Thoracic aorta (tissue), 2 donors: ENCODE data around the gene ST3GAL5. TPM values are rescaled to one million over a fixed set of nuclear protein-coding genes. Genes with fewer than 3 reads are reported as not detected.

ENCODE experiments used
- ATAC-seq: fragments of 150-250 bp; one replicate; pipeline ENCODE4 v1.8.0; 2017; ENCODE audit warnings: low read depth; ENCODE audit not compliant: insufficient number of reproducible peaks, low FRiP score
- DNase-seq: peaks from one replicate; pipeline ENCODE4 v3.0.0-alpha.2; 2020; ENCODE audit warnings: low spot score
- H3K27ac ChIP-seq, 2 donors: fragments of 200-600 bp; sonication (generic); 1 replicate in 1 of 2; 2 replicates in 1 of 2; pipeline ENCODE4 v1.5.1; 2016; ENCODE audit warnings: mild to moderate bottlenecking in 2 of 2, moderate library complexity in 2 of 2
- H3K27me3 ChIP-seq: fragments of 200-600 bp; sonication (generic); replicated peaks from 2 replicates; pipeline ENCODE4 v1.6.0; 2016; ENCODE audit warnings: mild to moderate bottlenecking; ENCODE audit not compliant: insufficient read depth
- H3K36me3 ChIP-seq: fragments of 200-600 bp; sonication (generic); one replicate; pipeline ENCODE4 v1.5.1; 2016
- H3K4me1 ChIP-seq, 2 donors: fragments of 200-600 bp; sonication (generic); 1 replicate in 1 of 2; 2 replicates in 1 of 2; pipeline versions ENCODE4 v1.5.1 to v1.6.0; 2016; ENCODE audit warnings: low read depth in 2 of 2, mild to moderate bottlenecking in 1 of 2; ENCODE audit not compliant: control insufficient read depth in 1 of 2
- H3K4me3 ChIP-seq: fragments of 200-600 bp; sonication (generic); 2 replicates; pipeline ENCODE4 v1.5.1; 2016; ENCODE audit warnings: mild to moderate bottlenecking
- H3K9me3 ChIP-seq: fragments of 200-600 bp; sonication (generic); 2 replicates; pipeline ENCODE4 v1.5.1; 2016
- CTCF ChIP-seq: fragments of 200-600 bp; sonication (generic); IDR thresholded peaks from one replicate; pipeline ENCODE4 v1.5.1; 2019; ENCODE audit warnings: antibody characterized with exemption
- total RNA-seq, 2 donors: library from RNA; depleted of rRNA; stranded (reverse); fragments of >200 nt; gene quantifications; one replicate each; pipeline versions ENCODE4 v1.1.0 to v1.2.3, GENCODE V29; 2016

The ST3GAL5 gene
- total RNA-seq, 2 donors from 2014 or later: 11.9 to 32.7 TPM

- ATAC-seq (no peak), DNase-seq (no peak)
- Histone ChIP-seq H3K27ac (no peak overlapping the region), H3K4me3 (no peak overlapping the region), H3K27me3 (no peaks in the 10 kb centered on the region), H3K4me1 (peaks cover under 1 to 16% of the 10 kb centered on the region in 2 donors), H3K36me3 (peaks cover 4% of the 10 kb centered on the region), H3K9me3 (no peaks in the 10 kb centered on the region)
- no peak for TF ChIP-seq CTCF
Observed at GRCh38 chr2:85801871-85802270, 86.9 kb downstream of the ST3GAL5 start.

- no peak for DNase-seq
Observed at GRCh38 chr2:85800586-85800985, 88.2 kb downstream of the ST3GAL5 start.

GRCh38 chr2:85799215-85799956 lies 89.4 kb downstream of the ST3GAL5 start:
- DNase-seq: no peak
- Histone ChIP-seq H3K4me3 (no peak overlapping the region), H3K27ac (no peak overlapping the region), H3K9me3 (no peaks in the 10 kb centered on the region), H3K36me3 (peaks cover 4% of the 10 kb centered on the region), H3K27me3 (no peaks in the 10 kb centered on the region), H3K4me1 (peaks cover 24 to 41% of the 10 kb centered on the region in 2 donors)
- no peak for ATAC-seq
- TF ChIP-seq CTCF: no peak

More at GRCh38 chr2:85800586-85800985, 88.2 kb downstream of the ST3GAL5 start:
- Histone ChIP-seq H3K36me3 (peaks cover 4% of the 10 kb centered on the region), H3K4me3 (no peak overlapping the region), H3K27me3 (no peaks in the 10 kb centered on the region), H3K9me3 (no peaks in the 10 kb centered on the region), H3K27ac (no peak overlapping the region), H3K4me1 (peaks cover 14 to 29% of the 10 kb centered on the region in 2 donors)
- TF ChIP-seq CTCF: no peak
- ATAC-seq: no peak

GRCh38 chr2:85797921-85798320 lies 90.9 kb downstream of the ST3GAL5 start:
- H3K4me3 ChIP-seq: no peak overlapping the region
- TF ChIP-seq CTCF: peak; percentile 18
- no peaks in the 10 kb centered on the region for H3K9me3 ChIP-seq
- H3K4me1 ChIP-seq: peaks cover 39 to 56% of the 10 kb centered on the region in 2 donors
- H3K36me3 ChIP-seq: peaks cover 4% of the 10 kb centered on the region
- H3K27me3 ChIP-seq: no peaks in the 10 kb centered on the region
- ATAC-seq: no peak
- peak overlapping the region in 1 of 2 donors; percentile 96 for H3K27ac ChIP-seq
- no peak for DNase-seq

GRCh38 chr2:85797263-85797660 lies 91.5 kb downstream of the ST3GAL5 start:
- ATAC-seq (no peak), DNase-seq (no peak)
- Histone ChIP-seq H3K27me3 (no peaks in the 10 kb centered on the region), H3K36me3 (peaks cover 4% of the 10 kb centered on the region), H3K27ac (peak overlapping the region; percentile 93 to 96), H3K4me3 (no peak overlapping the region), H3K4me1 (peaks cover 44 to 61% of the 10 kb centered on the region in 2 donors), H3K9me3 (no peaks in the 10 kb centered on the region)
- no peak for TF ChIP-seq CTCF
